D721Med (cell line): ENCODE measurements around the gene DNAJB6.

Experiments
- DNase-seq: peaks from one replicate; pipeline ENCODE4 v3.0.0; 2011; ENCODE audit warnings: low spot score; ENCODE audit not compliant: insufficient read length
- FAIRE-seq: peaks from 2 replicates; lab custom pipeline; 2011; peaks lifted over from hg19 to GRCh38; lab: Jason Lieb, UNC
- CTCF ChIP-seq: IDR thresholded peaks from 2 replicates; pipeline ENCODE4 v1.5.1; 2012; ENCODE audit warnings: mild to moderate bottlenecking, control low read depth; ENCODE audit not compliant: insufficient read depth; ENCODE audit errors: missing control alignments

DNAJB6 gene

GRCh38 chr7:157357129-157358040, 20.6 kb downstream of the DNAJB6 start:
- TF ChIP-seq CTCF, result no peak
- FAIRE-seq (no peak), DNase-seq (no peak)

GRCh38 chr7:157358041-157358752, 21.4 kb downstream of the DNAJB6 start:
- FAIRE-seq (no peak), DNase-seq (no peak)
- TF ChIP-seq CTCF, result no peak

GRCh38 chr7:157358753-157359096, 21.9 kb downstream of the DNAJB6 start:
- FAIRE-seq (no peak), DNase-seq (no peak)
- TF ChIP-seq CTCF, result no peak

GRCh38 chr7:157359581-157359980, 22.8 kb downstream of the DNAJB6 start:
- TF ChIP-seq CTCF, result no peak
- FAIRE-seq (no peak), DNase-seq (no peak)

GRCh38 chr7:157360483-157361025, 23.8 kb downstream of the DNAJB6 start:
- TF ChIP-seq CTCF, result no peak

GRCh38 chr7:157361537-157361936, 24.7 kb downstream of the DNAJB6 start:
- no peak for TF ChIP-seq CTCF
- DNase-seq (no peak), FAIRE-seq (no peak)

More at GRCh38 chr7:157360483-157361025, 23.8 kb downstream of the DNAJB6 start:
- FAIRE-seq (no peak), DNase-seq (no peak)
